ENCODE measurements around the gene NOL3. TPM values are rescaled to one million over a fixed set of nuclear protein-coding genes. Genes with fewer than 3 reads are reported as not detected.
A peak's percentile ranks its signal among the peaks of the same experiment; 100 is the strongest.

NOL3 gene
- total RNA-seq, 1 donor from 2014 or later, result 37.9 TPM

DNA sequence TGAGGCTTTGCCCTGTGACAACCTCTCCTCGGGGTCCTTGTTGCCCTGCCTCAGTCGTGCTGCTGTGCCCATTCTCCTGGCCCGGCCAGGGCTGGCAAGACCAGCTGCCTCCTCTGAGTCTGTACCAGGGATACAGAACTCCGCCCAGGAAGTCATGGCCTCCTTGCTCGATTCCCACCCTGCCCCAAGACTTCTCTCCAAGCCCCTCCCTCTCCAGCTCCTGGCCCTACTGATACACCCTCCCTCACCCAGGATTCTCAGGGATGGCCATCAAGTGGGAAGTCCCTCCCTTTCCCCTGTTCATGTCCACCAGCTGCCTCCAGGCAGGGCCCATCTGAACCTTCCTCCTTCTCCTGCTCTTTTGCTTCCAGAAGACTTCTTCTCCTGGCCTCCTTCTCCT is 45.4 kb downstream of the NOL3 start:
- intact Hi-C loops (cut with DNase I), result no loop called here
- no peak for DNase-seq (ENCODE audit: low spot score)
- ATAC-seq, result no peak

DNA sequence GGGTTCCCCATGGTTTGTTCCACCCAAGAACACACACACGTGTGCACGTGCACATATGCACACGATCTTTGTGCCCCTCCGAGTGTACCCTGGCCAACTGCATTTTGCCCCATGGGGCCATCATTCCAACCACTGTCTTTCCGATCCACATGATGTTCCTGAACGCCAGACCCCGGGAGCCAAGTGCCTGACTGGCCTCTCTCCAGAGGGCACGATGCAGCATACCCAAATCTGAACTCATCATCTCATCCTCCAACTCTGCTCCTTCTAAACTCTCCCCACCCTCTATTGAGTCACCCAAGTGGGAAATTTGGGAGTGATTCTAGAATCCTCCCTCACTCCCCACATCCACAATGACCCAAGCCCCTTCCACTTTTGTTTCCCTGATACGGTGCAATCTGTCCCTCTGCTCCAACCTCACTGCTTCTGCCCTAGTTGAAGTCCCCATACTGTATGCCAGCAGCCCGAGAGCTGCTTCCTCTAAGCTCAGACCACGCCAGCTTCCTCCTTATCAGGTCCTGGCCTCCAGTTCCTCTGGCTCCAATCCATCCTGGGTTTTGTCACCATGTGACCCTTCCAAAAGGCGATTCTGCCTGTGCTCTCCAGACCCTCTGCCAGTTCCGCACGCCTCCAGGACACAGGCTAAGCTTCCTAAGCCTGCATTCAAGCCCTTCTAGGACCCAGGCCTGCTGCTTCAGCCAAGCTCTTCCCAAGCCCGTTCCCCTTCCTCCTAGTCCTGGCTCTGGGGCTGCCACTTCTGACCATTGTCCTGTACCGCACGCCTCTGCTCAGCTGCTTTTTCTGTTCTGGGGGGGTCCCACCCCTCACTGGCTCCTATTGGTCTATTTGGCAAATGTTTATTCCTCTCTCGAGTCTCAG is 46.5 kb downstream of the NOL3 start:
- DNase-seq (ENCODE audit: low spot score) (no peak), ATAC-seq (peak; percentile 75)
- intact Hi-C loops (cut with DNase I), result no loop called here

DNA sequence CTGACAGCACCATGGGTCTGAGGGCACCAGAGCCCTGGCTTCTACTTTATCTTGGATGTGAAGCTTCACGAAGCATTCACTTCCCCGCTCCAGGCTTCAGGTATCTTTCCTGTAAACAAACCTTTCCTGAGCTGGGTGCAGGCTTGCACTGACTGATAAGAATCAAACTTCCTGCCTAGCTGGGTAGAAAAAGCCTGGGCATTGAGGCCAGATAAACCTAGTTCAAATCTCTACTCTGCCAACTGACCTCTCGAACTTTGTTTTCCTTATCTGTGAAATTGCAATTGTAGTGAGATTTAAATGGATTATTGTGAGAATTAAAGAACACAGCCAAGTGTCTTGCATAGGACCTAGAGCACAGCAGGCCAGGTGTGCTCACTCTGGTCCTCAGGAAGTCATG is 53.7 kb downstream of the NOL3 start:
- DNase-seq (ENCODE audit: low spot score) (no peak), ATAC-seq (no peak)
- intact Hi-C loops (cut with DNase I), result no loop called here

Small RNA genes lying within 50 kb of the gene (microRNA-seq; reads per million reads assigned to microRNA genes)
- 135 reads per million, percentile 60 among the genes with 10 or more reads in this experiment for gene MIR328

Other genes with a start within 250 kb of the NOL3 start
- 6.2 TPM for gene RRAD, start 245.0 kb upstream of the NOL3 start, total RNA-seq
- gene CIAO2B, start 236.1 kb upstream of the NOL3 start, total RNA-seq, result 69.7 TPM
- 27.8 TPM for gene CES2, start 235.0 kb upstream of the NOL3 start, total RNA-seq
- 0.71 TPM for gene CES3, start 209.3 kb upstream of the NOL3 start, total RNA-seq
- 13.2 TPM for gene CES4A, start 181.9 kb upstream of the NOL3 start, total RNA-seq
- gene CBFB, start 141.4 kb upstream of the NOL3 start, total RNA-seq, result 60.3 TPM
- gene PHAF1, start 60.6 kb upstream of the NOL3 start, total RNA-seq, result 13.2 TPM
- 13.9 TPM for gene B3GNT9, start 19.5 kb upstream of the NOL3 start, total RNA-seq
- 11.3 TPM for gene TRADD, start 10.6 kb upstream of the NOL3 start, total RNA-seq
- 10.1 TPM for gene FBXL8, start 10.6 kb upstream of the NOL3 start, total RNA-seq
- 123 TPM for gene HSF4, start 5.8 kb upstream of the NOL3 start, total RNA-seq
- 25.7 TPM for gene MATCAP1, start 13.4 kb downstream of the NOL3 start, total RNA-seq
- 1.3 TPM for gene EXOC3L1, start 19.6 kb downstream of the NOL3 start, total RNA-seq
- 45.0 TPM for gene E2F4, start 21.6 kb downstream of the NOL3 start, total RNA-seq
- gene ELMO3, start 28.6 kb downstream of the NOL3 start, total RNA-seq, result 2.0 TPM
- gene TMEM208, start 56.6 kb downstream of the NOL3 start, total RNA-seq, result 24.6 TPM
- gene FHOD1, start 76.9 kb downstream of the NOL3 start, total RNA-seq, result 35.3 TPM
- gene SLC9A5, start 78.4 kb downstream of the NOL3 start, total RNA-seq, result 1.2 TPM
- gene PLEKHG4, start 109.0 kb downstream of the NOL3 start, total RNA-seq, result 15.0 TPM
- 0.53 TPM for gene KCTD19, start 156.2 kb downstream of the NOL3 start, total RNA-seq
- gene LRRC36, start 156.3 kb downstream of the NOL3 start, total RNA-seq, result 1.5 TPM
- 12.5 TPM for gene TPPP3, start 223.0 kb downstream of the NOL3 start, total RNA-seq
- 16.3 TPM for gene ZDHHC1, start 245.9 kb downstream of the NOL3 start, total RNA-seq

Measured in sciatic nerve (tissue), 2 donors.